Type B pancreatic cell (in vitro differentiated cells): Measurements from ENCODE around the gene TYMP. TPM values are rescaled to one million over a fixed set of nuclear protein-coding genes. Genes with fewer than 3 reads are reported as not detected.
A peak's percentile ranks its signal among the peaks of the same experiment; 100 is the strongest.
"Not testable (repeated sequence)": the region's sequence is repeated elsewhere in the genome, so short reads cannot be mapped to it uniquely, and the experiment has no call there.

Experiments used
- DNase-seq: peaks from one replicate; pipeline ENCODE4 v3.0.0; 2021; ENCODE audit warnings: mixed read lengths; ENCODE audit not compliant: unreplicated experiment; ENCODE audit errors: extremely low spot score
- H3K27ac Mint-ChIP-seq: 2 replicates; pipeline ENCODE4 v1.8.0; 2021; ENCODE audit warnings: mild to moderate bottlenecking, mixed read lengths
- H3K27me3 Mint-ChIP-seq: 2 replicates; pipeline ENCODE4 v1.8.0; 2021; ENCODE audit warnings: mixed read lengths
- H3K36me3 Mint-ChIP-seq: 2 replicates; pipeline ENCODE4 v1.8.0; 2021; ENCODE audit warnings: mixed read lengths
- H3K4me1 Mint-ChIP-seq: one replicate; pipeline ENCODE4 v1.8.0; 2021; ENCODE audit warnings: mixed read lengths; ENCODE audit not compliant: unreplicated experiment
- H3K4me3 Mint-ChIP-seq: 2 replicates; pipeline ENCODE4 v1.8.0; 2021; ENCODE audit warnings: mild to moderate bottlenecking, mixed read lengths
- H3K9me3 Mint-ChIP-seq: 2 replicates; pipeline ENCODE4 v1.8.0; 2021; ENCODE audit warnings: mixed read lengths
- CTCF ChIP-seq: fragments of 200-600 bp; sonication (generic); conservative IDR thresholded peaks from 2 replicates; pipeline ENCODE4 v1.5.0; 2021; ENCODE audit warnings: antibody characterized with exemption, mild to moderate bottlenecking
- total RNA-seq: library from RNA; stranded (reverse); gene quantifications from 2 replicates; pipeline ENCODE4 v1.2.1, GENCODE V29; 2021; ENCODE audit warnings: low replicate concordance

Gene TYMP
- total RNA-seq, 1 donor from 2014 or later: 5.8 TPM

GRCh38 chr22:50545522-50546325 lies 15.9 kb upstream of the TYMP start, which contains the start of gene KLHDC7B:
Gene KLHDC7B (plus strand): TSS chr22:50545899. CDS start chr22:50546244, 345 bp downstream.
- Mint-ChIP-seq H3K4me3 (no peak within 1 kb of the TSS), H3K9me3 (no peaks in the 10 kb centered on the region), H3K4me1 (peaks cover 3% of the 10 kb centered on the region), H3K27me3 (peaks cover 7% of the 10 kb centered on the region), H3K27ac (no peak within 1 kb of the TSS), H3K36me3 (no peaks in the 10 kb centered on the region)
- no peak for DNase-seq
- TF ChIP-seq CTCF: peak; percentile 18

GRCh38 chr22:50544746-50545253 lies 15.0 kb upstream of the TYMP start:
- Mint-ChIP-seq H3K9me3 (no peaks in the 10 kb centered on the region), H3K27ac (no peak overlapping the region), H3K36me3 (no peaks in the 10 kb centered on the region), H3K4me3 (no peak overlapping the region), H3K27me3 (peaks cover 5% of the 10 kb centered on the region), H3K4me1 (peaks cover 3% of the 10 kb centered on the region)
- no peak for TF ChIP-seq CTCF
- no peak for DNase-seq

GRCh38 chr22:50544078-50544745 lies 14.4 kb upstream of the TYMP start:
- Mint-ChIP-seq H3K4me1 (peaks cover 3% of the 10 kb centered on the region), H3K9me3 (no peaks in the 10 kb centered on the region), H3K27me3 (peaks cover 5% of the 10 kb centered on the region), H3K36me3 (no peaks in the 10 kb centered on the region), H3K27ac (no peak overlapping the region), H3K4me3 (peak overlapping the region; percentile 36)
- peak; percentile 69 for TF ChIP-seq CTCF
- no peak for DNase-seq

GRCh38 chr22:50542416-50542927 lies 12.7 kb upstream of the TYMP start:
- Mint-ChIP-seq H3K4me3 (peak overlapping the region; percentile 30), H3K9me3 (no peaks in the 10 kb centered on the region), H3K27ac (no peak overlapping the region), H3K36me3 (peaks cover 4% of the 10 kb centered on the region), H3K4me1 (peaks cover 3% of the 10 kb centered on the region), H3K27me3 (peaks cover 9% of the 10 kb centered on the region)
- no peak for DNase-seq
- no peak for TF ChIP-seq CTCF

- H3K4me3 Mint-ChIP-seq, DNase-seq, H3K27me3 Mint-ChIP-seq, H3K4me1 Mint-ChIP-seq, H3K36me3 Mint-ChIP-seq, H3K9me3 Mint-ChIP-seq: not testable (repeated sequence)
- H3K27ac Mint-ChIP-seq: peak overlapping the region; percentile 56
Measured at GRCh38 chr22:50541667-50542026, 11.8 kb upstream of the TYMP start.

- DNase-seq: no peak
- peak overlapping the region; percentile 60 for H3K27ac Mint-ChIP-seq
- H3K9me3 Mint-ChIP-seq: no peaks in the 10 kb centered on the region
- peaks cover 4% of the 10 kb centered on the region for H3K36me3 Mint-ChIP-seq
- TF ChIP-seq CTCF: no peak
- H3K4me3 Mint-ChIP-seq: no peak overlapping the region
- H3K27me3 Mint-ChIP-seq: peaks cover 9% of the 10 kb centered on the region
- H3K4me1 Mint-ChIP-seq: peaks cover 3% of the 10 kb centered on the region
Measured at GRCh38 chr22:50540381-50540780, 10.6 kb upstream of the TYMP start.
